ENCODE measurements around the gene ETV7. TPM values are rescaled to one million over a fixed set of nuclear protein-coding genes. Genes with fewer than 3 reads are reported as not detected.
A peak's percentile ranks its signal among the peaks of the same experiment; 100 is the strongest.
"Not testable (repeated sequence)": the region's sequence is repeated elsewhere in the genome, so short reads cannot be mapped to it uniquely, and the experiment has no call there.

Gene ETV7
- total RNA-seq, 2 experiments from 2014 or later, result 20.7 to 21.9 TPM

GRCh38 chr6:36343109-36343680, 44.3 kb downstream of the ETV7 start:
- ChIA-PET CTCF (interaction anchor here (1.3 kb wide), 1 partner anchor 41 kb away, joined by 5 read pairs; no protein-coding TSS in a partner anchor), POLR2A (no interaction called here)
- H3K4me3 Mint-ChIP-seq, result no peak overlapping the region
- H3K9me3 Mint-ChIP-seq, result no peaks in the 10 kb centered on the region
- peaks cover 8% of the 10 kb centered on the region for H3K4me1 Mint-ChIP-seq
- no peak overlapping the region for H3K27ac Mint-ChIP-seq
- peaks cover 32% of the 10 kb centered on the region for H3K27me3 Mint-ChIP-seq
- H3K36me3 Mint-ChIP-seq (ENCODE audit: low read depth), result no peaks in the 10 kb centered on the region
- no peak for DNase-seq

- CTCF ChIA-PET, result interaction anchor here (0.7 to 2.6 kb wide), 42 partner anchors 9 to 571 kb away, joined by 3 to 21 read pairs (median 4); no protein-coding TSS in a partner anchor
Measured at GRCh38 chr6:36340618-36341454, 46.6 kb downstream of the ETV7 start.

GRCh38 chr6:36340306-36340617, 47.2 kb downstream of the ETV7 start:
- DNase-seq, result no peak
- H3K27ac Mint-ChIP-seq, result no peak overlapping the region
- H3K27me3 Mint-ChIP-seq, result peaks cover 40% of the 10 kb centered on the region
- POLR2A ChIA-PET, result no interaction called here
- no peak overlapping the region for H3K4me3 Mint-ChIP-seq
- peaks cover 13% of the 10 kb centered on the region for H3K4me1 Mint-ChIP-seq
- H3K36me3 Mint-ChIP-seq (ENCODE audit: low read depth), result no peaks in the 10 kb centered on the region
- no peaks in the 10 kb centered on the region for H3K9me3 Mint-ChIP-seq
- CTCF ChIA-PET, result interaction anchor here (1.0 to 2.6 kb wide), 19 partner anchors 13 to 570 kb away, joined by 3 to 21 read pairs (median 6); no protein-coding TSS in a partner anchor

More at GRCh38 chr6:36340618-36341454, 46.6 kb downstream of the ETV7 start:
- Mint-ChIP-seq H3K27ac (no peak overlapping the region), H3K36me3 (ENCODE audit: low read depth) (no peaks in the 10 kb centered on the region), H3K9me3 (no peaks in the 10 kb centered on the region), H3K4me1 (peaks cover 13% of the 10 kb centered on the region), H3K27me3 (peaks cover 35% of the 10 kb centered on the region), H3K4me3 (peak overlapping the region; percentile 9)
- DNase-seq, result peak; percentile 75
- POLR2A ChIA-PET, result no interaction called here

GRCh38 chr6:36339146-36339545, 48.3 kb downstream of the ETV7 start:
- H3K36me3 Mint-ChIP-seq (ENCODE audit: low read depth), result no peaks in the 10 kb centered on the region
- POLR2A ChIA-PET, result no interaction called here
- H3K4me3 Mint-ChIP-seq, result no peak overlapping the region
- H3K27ac Mint-ChIP-seq, result no peak overlapping the region
- no peak for DNase-seq
- peaks cover 13% of the 10 kb centered on the region for H3K4me1 Mint-ChIP-seq
- CTCF ChIA-PET, result interaction anchor here (1.4 kb wide), 1 partner anchor 10 kb away, joined by 3 read pairs; no protein-coding TSS in a partner anchor
- peaks cover 51% of the 10 kb centered on the region for H3K27me3 Mint-ChIP-seq
- H3K9me3 Mint-ChIP-seq, result no peaks in the 10 kb centered on the region

- CTCF ChIA-PET, result interaction anchor here (0.9 to 1.4 kb wide), 2 partner anchors 11 to 20 kb away, joined by 3 read pairs; no protein-coding TSS in a partner anchor
Measured at GRCh38 chr6:36338223-36338622, 49.2 kb downstream of the ETV7 start.

GRCh38 chr6:36337814-36338213, 49.7 kb downstream of the ETV7 start:
- no peak overlapping the region for H3K27ac Mint-ChIP-seq
- no peak overlapping the region for H3K4me3 Mint-ChIP-seq
- H3K36me3 Mint-ChIP-seq (ENCODE audit: low read depth), result no peaks in the 10 kb centered on the region
- no peak for DNase-seq
- H3K4me1 Mint-ChIP-seq, result peaks cover 13% of the 10 kb centered on the region
- no peaks in the 10 kb centered on the region for H3K9me3 Mint-ChIP-seq
- H3K27me3 Mint-ChIP-seq, result peaks cover 56% of the 10 kb centered on the region
- ChIA-PET POLR2A (interaction anchor here (0.8 kb wide), 1 partner anchor 47 kb away, joined by 3 read pairs; no protein-coding TSS in a partner anchor), CTCF (interaction anchor here (0.9 to 1.4 kb wide), 2 partner anchors 11 to 20 kb away, joined by 3 read pairs; no protein-coding TSS in a partner anchor)

More at GRCh38 chr6:36338223-36338622, 49.2 kb downstream of the ETV7 start:
- not testable (repeated sequence) for H3K9me3 Mint-ChIP-seq; DNase-seq; H3K27ac Mint-ChIP-seq; H3K36me3 Mint-ChIP-seq (ENCODE audit: low read depth); H3K4me3 Mint-ChIP-seq
- peaks cover 13% of the 10 kb centered on the region for H3K4me1 Mint-ChIP-seq
- peaks cover 56% of the 10 kb centered on the region for H3K27me3 Mint-ChIP-seq
- POLR2A ChIA-PET, result interaction anchor here (0.8 kb wide), 1 partner anchor 47 kb away, joined by 3 read pairs; no protein-coding TSS in a partner anchor

- Mint-ChIP-seq H3K36me3 (ENCODE audit: low read depth) (no peaks in the 10 kb centered on the region), H3K27ac (no peak within 1 kb of the TSS), H3K27me3 (peaks cover 56% of the 10 kb centered on the region), H3K4me1 (peaks cover 13% of the 10 kb centered on the region), H3K4me3 (no peak within 1 kb of the TSS), H3K9me3 (no peaks in the 10 kb centered on the region)
- CTCF ChIA-PET, result no interaction called here
- DNase-seq, result no peak
- POLR2A ChIA-PET, result interaction anchor here (1.3 kb wide), 1 partner anchor 9 kb away, joined by 3 read pairs; no protein-coding TSS in a partner anchor
Measured at GRCh38 chr6:36336779-36337241, 50.7 kb downstream of the ETV7 start, which contains the start of gene BNIP5. TSS of gene BNIP5 (minus strand) at chr6:36336888. CDS start at chr6:36330690, 6,198 bp downstream.

GRCh38 chr6:36336208-36336710, 51.2 kb downstream of the ETV7 start:
- DNase-seq, result no peak
- peaks cover 13% of the 10 kb centered on the region for H3K4me1 Mint-ChIP-seq
- CTCF ChIA-PET, result no interaction called here
- peaks cover 57% of the 10 kb centered on the region for H3K27me3 Mint-ChIP-seq
- POLR2A ChIA-PET, result interaction anchor here (1.3 kb wide), 1 partner anchor 10 kb away, joined by 3 read pairs; no protein-coding TSS in a partner anchor
- H3K27ac Mint-ChIP-seq, result no peak overlapping the region
- H3K4me3 Mint-ChIP-seq, result no peak overlapping the region
- no peaks in the 10 kb centered on the region for H3K36me3 Mint-ChIP-seq (ENCODE audit: low read depth)
- no peaks in the 10 kb centered on the region for H3K9me3 Mint-ChIP-seq

- Mint-ChIP-seq H3K4me3 (no peak overlapping the region), H3K27me3 (peaks cover 53% of the 10 kb centered on the region), H3K4me1 (peaks cover 10% of the 10 kb centered on the region), H3K27ac (no peak overlapping the region), H3K36me3 (ENCODE audit: low read depth) (no peaks in the 10 kb centered on the region), H3K9me3 (no peaks in the 10 kb centered on the region)
- DNase-seq, result no peak
- CTCF ChIA-PET, result no interaction called here
- POLR2A ChIA-PET, result no interaction called here
Measured at GRCh38 chr6:36335465-36336207, 51.8 kb downstream of the ETV7 start.

GRCh38 chr6:36334832-36335459, 52.5 kb downstream of the ETV7 start:
- Mint-ChIP-seq H3K9me3 (no peaks in the 10 kb centered on the region), H3K4me1 (peaks cover 9% of the 10 kb centered on the region), H3K4me3 (no peak overlapping the region), H3K27me3 (peaks cover 48% of the 10 kb centered on the region), H3K27ac (no peak overlapping the region), H3K36me3 (ENCODE audit: low read depth) (no peaks in the 10 kb centered on the region)
- DNase-seq, result no peak
- CTCF ChIA-PET, result no interaction called here
- POLR2A ChIA-PET, result no interaction called here

GRCh38 chr6:36333931-36334725, 53.3 kb downstream of the ETV7 start:
- ChIA-PET CTCF (interaction anchor here (1.1 to 1.2 kb wide), 2 partner anchors 16 to 32 kb away, joined by 3 read pairs; no protein-coding TSS in a partner anchor), POLR2A (no interaction called here)
- Mint-ChIP-seq H3K4me3 (no peak overlapping the region), H3K36me3 (ENCODE audit: low read depth) (no peaks in the 10 kb centered on the region), H3K27me3 (peaks cover 42% of the 10 kb centered on the region), H3K27ac (no peak overlapping the region), H3K4me1 (peaks cover 9% of the 10 kb centered on the region), H3K9me3 (no peaks in the 10 kb centered on the region)
- no peak for DNase-seq
